H1 (cell line): ENCODE measurements around the gene CLUH. TPM values are rescaled to one million over a fixed set of nuclear protein-coding genes. Genes with fewer than 3 reads are reported as not detected.
A peak's percentile ranks its signal among the peaks of the same experiment; 100 is the strongest.

Source experiments
- CBX5 ChIP-seq: fragments of 300-800, 300-1000 bp; sonication (generic); IDR thresholded peaks from 2 replicates; pipeline ENCODE4 v1.7.1; 2016; ENCODE audit warnings: antibody characterized with exemption, low read length, low read depth
- CREB1 ChIP-seq: IDR thresholded peaks from 2 replicates; pipeline ENCODE4 v1.6.1; 2012; ENCODE audit warnings: inconsistent platforms
- CTBP2 ChIP-seq: IDR thresholded peaks from 2 replicates; pipeline ENCODE4 v1.7.0; 2011; ENCODE audit warnings: borderline replicate concordance, mild to moderate bottlenecking, moderate library complexity, mixed read lengths, low read length; ENCODE audit not compliant: insufficient read depth, insufficient read length
- GTF2F1 ChIP-seq: IDR thresholded peaks from 2 replicates; pipeline ENCODE4 v1.6.1; 2012; ENCODE audit warnings: low read depth, low read length, improper control_type of control experiment, borderline replicate concordance
- HDAC2 ChIP-seq, 2 experiments: fragments of 300-600 bp in 1 of 2; sonication (generic) in 1 of 2; IDR thresholded peaks; 2 replicates each; pipeline ENCODE4 v1.6.1; 2011 to 2012; ENCODE audit warnings: low read depth in 2 of 2, low read length in 2 of 2, mild to moderate bottlenecking in 2 of 2, moderate library complexity in 2 of 2, borderline replicate concordance in 1 of 2, inconsistent platforms in 1 of 2
- HDAC6 ChIP-seq: IDR thresholded peaks from one replicate; pipeline ENCODE4 v1.7.1; 2012; ENCODE audit warnings: low read depth, mild to moderate bottlenecking, inconsistent platforms, low read length, moderate library complexity
- JUN ChIP-seq: IDR thresholded peaks from 2 replicates; pipeline ENCODE4 v1.6.1; 2011; ENCODE audit warnings: low read depth, mild to moderate bottlenecking, improper control_type of control experiment, low read length
- KDM5A ChIP-seq: fragments of 200-600 bp; IDR thresholded peaks from 2 replicates; pipeline ENCODE4 v1.7.1; 2012; ENCODE audit warnings: mild to moderate bottlenecking, low read length, inconsistent platforms, mixed read lengths
- MAFK ChIP-seq: IDR thresholded peaks from 2 replicates; pipeline ENCODE4 v1.6.1; 2012; ENCODE audit warnings: low read depth, mild to moderate bottlenecking, improper control_type of control experiment, low read length
- NANOG ChIP-seq: IDR thresholded peaks from 2 replicates; pipeline ENCODE4 v1.6.1; 2011; ENCODE audit warnings: low read length, low read depth, mild to moderate bottlenecking, inconsistent platforms; ENCODE audit not compliant: insufficient read depth, poor library complexity, severe bottlenecking
- PHF8 ChIP-seq: fragments of 200-600 bp; sonication (generic); conservative IDR thresholded peaks from 2 replicates; pipeline ENCODE4 v1.7.1; 2012; ENCODE audit warnings: low read depth, mild to moderate bottlenecking, inconsistent platforms, low read length, moderate library complexity
- POLR2AphosphoS5 ChIP-seq: IDR thresholded peaks from 2 replicates; pipeline ENCODE4 v1.6.1; 2011; ENCODE audit warnings: low read depth, low read length
- RAD21 ChIP-seq, 2 experiments: IDR thresholded peaks in 1 of 2; conservative IDR thresholded peaks in 1 of 2; 2 replicates each; pipeline ENCODE4 v1.6.1; 2011; ENCODE audit warnings: low read depth in 2 of 2, low read length in 2 of 2, improper control_type of control experiment in 1 of 2, inconsistent platforms in 1 of 2, mild to moderate bottlenecking in 1 of 2, moderate library complexity in 1 of 2
- RBBP5 ChIP-seq: IDR thresholded peaks from 2 replicates; pipeline ENCODE4 v1.7.1; 2012; ENCODE audit warnings: low read depth, mild to moderate bottlenecking, inconsistent platforms, low read length, moderate library complexity, borderline replicate concordance
- RFX5 ChIP-seq: IDR thresholded peaks from 2 replicates; pipeline ENCODE4 v1.6.1; 2011; ENCODE audit warnings: low read depth, low read length, improper control_type of control experiment, borderline replicate concordance
- RNF2 ChIP-seq: fragments of 200-900, 300-1000 bp; sonication (generic); IDR thresholded peaks from 2 replicates; pipeline ENCODE4 v1.7.1; 2016; ENCODE audit warnings: borderline replicate concordance, low read depth, mild to moderate bottlenecking, antibody characterized with exemption, low read length; ENCODE audit not compliant: poor library complexity, severe bottlenecking; ENCODE audit errors: missing control alignments
- RXRA ChIP-seq: IDR thresholded peaks from 2 replicates; pipeline ENCODE4 v1.6.1; 2011; ENCODE audit warnings: low read depth, mild to moderate bottlenecking, low read length, moderate library complexity; ENCODE audit not compliant: insufficient read depth
- SAP30 ChIP-seq: fragments of 300-600 bp; sonication (generic); IDR thresholded peaks from 2 replicates; pipeline ENCODE4 v1.7.1; 2012; ENCODE audit warnings: low read length, moderate library complexity, mild to moderate bottlenecking, inconsistent platforms; ENCODE audit not compliant: insufficient read depth, insufficient replicate concordance
- SIX5 ChIP-seq: IDR thresholded peaks from 2 replicates; pipeline ENCODE4 v1.6.1; 2011; ENCODE audit warnings: mild to moderate bottlenecking, low read depth, low read length
- SRF ChIP-seq: IDR thresholded peaks from 2 replicates; pipeline ENCODE4 v1.6.1; 2011; ENCODE audit warnings: mild to moderate bottlenecking, low read depth, low read length, moderate library complexity
- SUZ12 ChIP-seq: fragments of 200-600 bp; sonication (generic); IDR thresholded peaks from 2 replicates; pipeline ENCODE4 v1.6.1; 2012; ENCODE audit warnings: mild to moderate bottlenecking, inconsistent platforms, low read length, moderate library complexity, mixed read lengths
- TAF1 ChIP-seq: IDR thresholded peaks from 2 replicates; pipeline ENCODE4 v1.6.1; 2011; ENCODE audit warnings: mild to moderate bottlenecking, low read depth, low read length
- TBP ChIP-seq: IDR thresholded peaks from 2 replicates; pipeline ENCODE4 v1.6.1; 2011; ENCODE audit warnings: low read depth, low read length, improper control_type of control experiment
- polyA plus RNA-seq, 7 experiments: library from polyadenylated mRNA; depleted of rRNA in 3 of 7; stranded (reverse) in 5 of 7; unstranded in 2 of 7; fragments of >200 nt in 5 of 7; fragments of 200-250 nt in 2 of 7; gene quantifications; 1 replicate in 5 of 7; 2 replicates in 1 of 7; 4 replicates in 1 of 7; pipeline versions ENCODE4 v1.2.1 to v1.2.3, GENCODE V29; 2011 to 2013; ENCODE audit warnings: missing spikeins in 2 of 7, mixed read lengths in 2 of 7
- total RNA-seq: library from RNA; stranded (reverse); fragmentation: NEBNext Ultra II Directional; extraction: Animal tissue kit (Norgen Biotek cat#: 25700); gene quantifications from 2 replicates; pipeline ENCODE4 v1.2.1, GENCODE V29; 2021

The CLUH gene
- total and polyA plus RNA-seq, 2 of the 8 experiments (the other 6 are each of a cell fraction or from before 2014, with no cell fraction given), result 33.6 to 98.6 TPM

DNA sequence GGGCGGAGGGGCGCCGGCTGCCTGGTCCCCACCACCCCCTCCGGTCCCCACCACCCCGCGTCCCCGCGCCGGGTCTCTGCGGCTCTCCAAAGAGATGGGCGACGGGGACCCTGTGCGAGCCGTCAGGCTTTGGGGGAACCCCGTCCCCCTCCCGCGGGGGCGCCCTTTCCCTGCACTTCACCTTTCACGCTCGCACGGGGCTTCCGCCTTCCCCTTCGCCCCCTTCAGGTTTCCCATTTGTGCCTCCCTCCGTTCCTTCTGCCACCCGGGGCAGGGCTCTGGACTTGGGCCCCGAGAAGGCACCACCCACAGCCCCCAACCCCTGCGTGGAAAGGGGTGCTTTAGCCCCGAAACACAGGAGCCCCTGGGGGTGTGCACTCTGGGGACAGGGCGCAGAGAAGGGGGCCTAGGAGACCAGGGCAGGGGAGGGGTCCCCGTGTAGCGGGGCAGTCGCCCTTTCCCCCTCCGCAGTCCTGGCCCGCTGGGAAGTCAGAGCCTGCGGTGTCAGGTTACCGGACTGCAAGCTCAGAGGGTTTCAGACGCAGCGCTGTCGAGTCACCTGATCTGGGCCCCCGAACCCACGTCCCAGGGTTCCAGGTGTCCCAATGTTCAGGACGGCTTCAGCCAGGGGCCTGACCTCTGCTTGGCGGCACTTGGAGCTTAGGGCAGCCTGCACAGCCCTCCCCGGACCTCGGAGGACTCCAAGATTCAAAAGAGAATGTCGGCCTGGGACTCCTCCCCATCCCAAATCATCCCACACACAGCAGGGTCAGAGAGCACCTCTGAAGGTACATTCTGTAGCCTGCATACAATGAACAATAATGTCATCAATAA is 44.5 kb upstream of the CLUH start (continued):
- TF ChIP-seq JUN (no peak), CREB1 (no peak), RFX5 (no peak), RXRA (no peak), RAD21 (IDR thresholded peaks at IDR 0.05 in 1 of 2, conservative IDR thresholded peaks at IDR 0.05 in 1 of 2; ENCODE audit: low read depth in 2 of 2, low read length in 2 of 2) (no peak; a peak in 1 of 4 replicates), KDM5A (no peak), POLR2AphosphoS5 (no peak), MAFK (no peak), CTBP2 (peak; percentile 70), SAP30 (no peak), RBBP5 (0 out of 2 replicates have a peak, but pooled peaks have one; percentile 79), SUZ12 (no peak), HDAC2 (IDR thresholded peaks at IDR 0.05; ENCODE audit: borderline replicate concordance in 1 of 2, low read depth in 2 of 2, low read length in 2 of 2) (peak; percentile 45 to 79; a peak in 1 of 4 replicates), TAF1 (no peak), NANOG (no peak), SIX5 (peak; percentile 38; the same call in 1 of the 2 replicates), HDAC6 (no peak), GTF2F1 (no peak), PHF8 (peak; percentile 27; the same call in 1 of the 2 replicates), CBX5 (no peak), SRF (no peak), RNF2 (no peak), TBP (no peak)
